Colonic mucosa (tissue), 4 donors: Measurements from ENCODE around the gene GSK3B. TPM values are rescaled to one million over a fixed set of nuclear protein-coding genes. Genes with fewer than 3 reads are reported as not detected.

ENCODE experiments used
- DNase-seq: peaks from one replicate; pipeline ENCODE4 v3.0.0-alpha.2; 2020
- H3K27ac ChIP-seq: fragments of 200-600 bp; one replicate; pipeline ENCODE4 v1.8.0; 2021
- H3K27me3 ChIP-seq: fragments of 200-600 bp; one replicate; pipeline ENCODE4 v1.8.0; 2021
- H3K36me3 ChIP-seq: fragments of 200-600 bp; one replicate; pipeline ENCODE4 v1.8.0; 2021
- H3K4me1 ChIP-seq: fragments of 200-600 bp; one replicate; pipeline ENCODE4 v1.8.0; 2021; ENCODE audit warnings: mild to moderate bottlenecking
- H3K4me3 ChIP-seq: fragments of 200-600 bp; one replicate; pipeline ENCODE4 v1.8.0; 2021
- H3K9ac ChIP-seq, 2 donors: one replicate each; pipeline ENCODE4 v1.7.0; 2013; ENCODE audit warnings: control low read depth in 2 of 2, low read depth in 2 of 2, low read length in 2 of 2
- H3K9me3 ChIP-seq: fragments of 200-600 bp; one replicate; pipeline ENCODE4 v1.8.0; 2021
- CTCF ChIP-seq: fragments of 200-600 bp; IDR thresholded peaks from one replicate; pipeline ENCODE4 v1.8.0; 2022; ENCODE audit warnings: antibody characterized with exemption, mild to moderate bottlenecking
- intact Hi-C: fragments of 100-400 bp; cut with DNase I; formaldehyde crosslinking; loops from one replicate; pipeline ENCODE4 v1.14.1; 2022
- total RNA-seq, 2 donors: library from RNA; stranded (reverse); fragmentation: NEBNext Ultra II Directional in 1 of 2; extraction: Animal tissue kit (Norgen Biotek cat#: 25700) in 1 of 2; gene quantifications; one replicate each; pipeline ENCODE4 v1.2.1, GENCODE V29; 2021
- donor health status: healthy.
- donor health status: DM: no; HTN: no; CAD: no.
- donor health status: DM: no; HTN: no; CAD: no.

The GSK3B gene
- total RNA-seq, 2 donors from 2014 or later, result 34.4 to 43.6 TPM

- intact Hi-C loops, result no loop called here
- no peaks in the 10 kb centered on the region for H3K36me3 ChIP-seq
Measured at GRCh38 chr3:120137548-120137947, 43.3 kb upstream of the GSK3B start.

GRCh38 chr3:120130656-120131055 lies 36.4 kb upstream of the GSK3B start:
- Histone ChIP-seq H3K9ac (no peak overlapping the region), H3K27ac (no peak overlapping the region), H3K4me3 (no peak overlapping the region), H3K9me3 (no peaks in the 10 kb centered on the region), H3K36me3 (no peaks in the 10 kb centered on the region), H3K27me3 (no peaks in the 10 kb centered on the region), H3K4me1 (no peaks in the 10 kb centered on the region)
- intact Hi-C loops, result no loop called here
- no peak for DNase-seq
- TF ChIP-seq CTCF, result no peak

More at GRCh38 chr3:120137548-120137947, 43.3 kb upstream of the GSK3B start:
- H3K4me3 ChIP-seq, result no peak overlapping the region
- H3K9me3 ChIP-seq, result no peaks in the 10 kb centered on the region
- DNase-seq, result no peak
- H3K9ac ChIP-seq, result no peak overlapping the region
- no peaks in the 10 kb centered on the region for H3K27me3 ChIP-seq
- H3K4me1 ChIP-seq, result no peaks in the 10 kb centered on the region
- TF ChIP-seq CTCF, result no peak
- no peak overlapping the region for H3K27ac ChIP-seq

DNA sequence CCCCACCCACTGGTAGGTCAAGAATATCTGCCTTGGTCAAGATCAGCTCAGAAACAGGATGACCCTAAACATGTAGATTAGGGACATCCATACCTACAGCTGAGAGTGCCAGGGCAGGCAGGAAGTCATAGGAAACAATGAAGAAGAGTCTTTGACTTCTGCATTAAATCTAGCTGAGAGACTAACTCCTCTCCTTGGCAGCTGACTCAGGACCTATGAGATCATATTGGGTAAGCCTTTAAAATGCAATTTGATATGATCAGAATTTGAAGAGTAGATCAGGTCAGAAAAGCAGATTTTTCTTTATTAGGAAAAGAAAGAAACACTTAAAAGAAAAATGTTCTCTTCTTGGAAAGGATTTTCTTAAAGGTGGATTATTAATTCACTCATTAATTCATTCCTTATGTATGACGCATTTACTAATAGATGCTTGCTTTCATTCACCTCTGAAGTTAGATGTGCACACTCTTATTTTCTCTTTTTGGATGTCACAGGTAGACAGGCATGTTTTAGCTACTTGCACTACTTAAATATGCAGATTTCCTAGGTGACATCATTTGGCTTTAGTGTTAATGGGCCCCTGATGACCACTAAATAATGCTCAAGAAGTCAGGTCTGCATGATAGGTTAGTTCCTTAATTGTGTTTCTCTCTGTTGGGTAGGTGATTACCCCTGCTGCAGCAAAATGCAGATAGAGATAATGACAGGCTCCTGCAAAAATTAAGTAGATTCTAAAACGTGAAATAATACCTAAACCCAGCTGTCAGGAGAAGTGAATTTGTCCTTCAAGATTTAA lies 35.7 kb upstream of the GSK3B start:
- no peaks in the 10 kb centered on the region for H3K27me3 ChIP-seq
- intact Hi-C loops, result no loop called here
- no peaks in the 10 kb centered on the region for H3K9me3 ChIP-seq
- TF ChIP-seq CTCF, result no peak
- no peak overlapping the region for H3K27ac ChIP-seq
- no peaks in the 10 kb centered on the region for H3K36me3 ChIP-seq
- no peaks in the 10 kb centered on the region for H3K4me1 ChIP-seq
- no peak overlapping the region for H3K4me3 ChIP-seq
- H3K9ac ChIP-seq, result no peak overlapping the region
- no peak for DNase-seq

- no peak for DNase-seq
- no peaks in the 10 kb centered on the region for H3K9me3 ChIP-seq
- H3K9ac ChIP-seq, result no peak overlapping the region
- TF ChIP-seq CTCF, result no peak
- intact Hi-C loops, result no loop called here
- H3K27ac ChIP-seq, result no peak overlapping the region
- no peaks in the 10 kb centered on the region for H3K27me3 ChIP-seq
- H3K4me3 ChIP-seq, result no peak overlapping the region
- no peaks in the 10 kb centered on the region for H3K4me1 ChIP-seq
- H3K36me3 ChIP-seq, result no peaks in the 10 kb centered on the region
Measured at GRCh38 chr3:120129051-120129450, 34.8 kb upstream of the GSK3B start.

DNA sequence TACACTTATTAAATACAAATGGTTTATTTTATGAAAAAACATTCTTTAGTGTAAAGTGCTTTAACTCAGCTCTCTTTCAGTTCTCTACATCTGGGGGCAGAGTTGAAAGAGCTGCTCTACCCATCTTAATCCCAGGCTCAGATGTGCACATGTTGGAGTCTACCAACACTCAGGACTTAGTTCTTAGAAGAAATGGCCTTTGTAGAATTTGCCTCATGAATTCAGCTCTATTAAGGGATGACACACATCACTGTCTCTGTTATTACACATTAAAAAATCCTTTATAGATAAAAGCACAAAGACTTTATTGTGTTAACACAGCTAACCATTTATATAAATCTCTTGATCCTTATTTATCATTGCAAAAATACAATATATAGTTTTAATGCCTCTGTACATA lies 31.7 kb upstream of the GSK3B start:
- H3K9ac ChIP-seq, result no peak overlapping the region
- H3K4me3 ChIP-seq, result no peak overlapping the region
- DNase-seq, result no peak
- H3K36me3 ChIP-seq, result no peaks in the 10 kb centered on the region
- no peak for TF ChIP-seq CTCF
- no peak overlapping the region for H3K27ac ChIP-seq
- H3K9me3 ChIP-seq, result no peaks in the 10 kb centered on the region
- H3K27me3 ChIP-seq, result no peaks in the 10 kb centered on the region
- intact Hi-C loops, result no loop called here
- H3K4me1 ChIP-seq, result no peaks in the 10 kb centered on the region
